ENCODE measurements around the gene ADCK1. TPM values are rescaled to one million over a fixed set of nuclear protein-coding genes. Genes with fewer than 3 reads are reported as not detected.

ADCK1 gene
- polyA plus RNA-seq, 1 experiment: 4.8 TPM

Small RNAs within 50 kb of the gene (small RNA-seq; reads per million reads assigned to genes)
- not detected for gene RF00019 (ENCODE audit: insufficient read length, low read depth)

Other genes starting within 250 kb of the ADCK1 start
- 37.0 and 41.3 TPM in 2 replicates for gene SPTLC2, start 183.5 kb upstream of the ADCK1 start, polyA plus RNA-seq (2011; rRNA removed)
- 12.7 and 14.0 TPM in 2 replicates for gene ALKBH1, start 92.1 kb upstream of the ADCK1 start, polyA plus RNA-seq (2011; rRNA removed)
- 244 and 308 TPM in 2 replicates for gene SLIRP, start 92.0 kb upstream of the ADCK1 start, polyA plus RNA-seq (2011; rRNA removed)
- 40.3 and 54.9 TPM in 2 replicates for gene SNW1, start 39.0 kb upstream of the ADCK1 start, polyA plus RNA-seq (2011; rRNA removed)

Measured in AG04450 (cell line).